Mucosa of gallbladder (tissue), 1 donor: ENCODE data around the gene PCMTD2. TPM values are rescaled to one million over a fixed set of nuclear protein-coding genes. Genes with fewer than 3 reads are reported as not detected.

Experiments
- DNase-seq: peaks from one replicate; pipeline ENCODE4 v3.0.0-alpha.2; 2020; ENCODE audit warnings: low spot score
- total RNA-seq: library from RNA; stranded (reverse); gene quantifications from one replicate; pipeline ENCODE4 v1.2.1, GENCODE V29; 2021
- donor health status: DM: no; HTN: no; CAD: no.

PCMTD2 gene
- total RNA-seq, 1 donor from 2014 or later = 69.3 TPM

- no peak for DNase-seq
These were observed 16.6 kb upstream of the PCMTD2 start for GRCh38 chr20:64238851-64239387.

GRCh38 chr20:64239449-64240242, 15.9 kb upstream of the PCMTD2 start:
- DNase-seq = no peak

GRCh38 chr20:64240243-64241015, 15.1 kb upstream of the PCMTD2 start:
- DNase-seq = no peak

- no peak for DNase-seq
These were observed 14.5 kb upstream of the PCMTD2 start for GRCh38 chr20:64241061-64241460.

GRCh38 chr20:64242003-64242796, 13.3 kb upstream of the PCMTD2 start:
- DNase-seq = no peak

GRCh38 chr20:64242797-64243475, 12.6 kb upstream of the PCMTD2 start:
- no peak for DNase-seq

GRCh38 chr20:64244281-64244805, 11.2 kb upstream of the PCMTD2 start:
- no peak for DNase-seq

- DNase-seq = no peak
These were observed 10.5 kb upstream of the PCMTD2 start for GRCh38 chr20:64244870-64245603.

GRCh38 chr20:64245746-64246595, 9.6 kb upstream of the PCMTD2 start:
- DNase-seq = no peak

- no peak for DNase-seq
These were observed 8.8 kb upstream of the PCMTD2 start for GRCh38 chr20:64246616-64247306.

- no peak for DNase-seq
These were observed 8.3 kb upstream of the PCMTD2 start for GRCh38 chr20:64247307-64247618.

- no peak for DNase-seq
These were observed 7.3 kb upstream of the PCMTD2 start for GRCh38 chr20:64247970-64248841.

GRCh38 chr20:64250027-64250426, 5.5 kb upstream of the PCMTD2 start:
- DNase-seq = no peak

GRCh38 chr20:64253000-64253383, 2.6 kb upstream of the PCMTD2 start:
- no peak for DNase-seq

- no peak for DNase-seq
These were observed 2.1 kb upstream of the PCMTD2 start for GRCh38 chr20:64253443-64253842.

- no peak for DNase-seq
These were observed 1.4 kb upstream of the PCMTD2 start for GRCh38 chr20:64254156-64254555.

- DNase-seq = no peak
These were observed 782 bp upstream of the PCMTD2 start for GRCh38 chr20:64254571-64255360.
